Effector memory CD8-positive, alpha-beta T cell (primary cell): ENCODE data around the gene AUH.

Experiments used
- ATAC-seq: fragments of 150-1000 bp; cut with Tn5 transposase; replicated peaks from 2 replicates; pipeline ENCODE4 v1.10.0; 2021; ENCODE audit warnings: mild to moderate bottlenecking, moderate library complexity
- DNase-seq, 3 experiments: peaks; one replicate each; pipeline ENCODE4 v3.0.0; 2021
- H3K27ac Mint-ChIP-seq, 2 donors: one replicate each; pipeline ENCODE4 v1.8.0; 2022; ENCODE audit warnings: mild to moderate bottlenecking in 2 of 2, mixed read lengths in 2 of 2, moderate library complexity in 2 of 2
- H3K27me3 Mint-ChIP-seq, 2 donors: one replicate each; pipeline ENCODE4 v1.8.0; 2022; ENCODE audit warnings: mixed read lengths in 2 of 2
- H3K36me3 Mint-ChIP-seq: one replicate; pipeline ENCODE4 v1.8.0; 2022; ENCODE audit warnings: mild to moderate bottlenecking, moderate library complexity, mixed read lengths; ENCODE audit not compliant: insufficient read depth
- H3K4me1 Mint-ChIP-seq, 2 donors: one replicate each; pipeline ENCODE4 v1.8.0; 2022; ENCODE audit warnings: low read depth in 2 of 2, mixed read lengths in 2 of 2
- H3K4me3 Mint-ChIP-seq, 2 donors: one replicate each; pipeline ENCODE4 v1.8.0; 2022; ENCODE audit warnings: mild to moderate bottlenecking in 2 of 2, mixed read lengths in 2 of 2, moderate library complexity in 2 of 2
- H3K9me3 Mint-ChIP-seq, 2 donors: one replicate each; pipeline ENCODE4 v1.8.0; 2022; ENCODE audit warnings: mixed read lengths in 2 of 2

AUH gene

DNA sequence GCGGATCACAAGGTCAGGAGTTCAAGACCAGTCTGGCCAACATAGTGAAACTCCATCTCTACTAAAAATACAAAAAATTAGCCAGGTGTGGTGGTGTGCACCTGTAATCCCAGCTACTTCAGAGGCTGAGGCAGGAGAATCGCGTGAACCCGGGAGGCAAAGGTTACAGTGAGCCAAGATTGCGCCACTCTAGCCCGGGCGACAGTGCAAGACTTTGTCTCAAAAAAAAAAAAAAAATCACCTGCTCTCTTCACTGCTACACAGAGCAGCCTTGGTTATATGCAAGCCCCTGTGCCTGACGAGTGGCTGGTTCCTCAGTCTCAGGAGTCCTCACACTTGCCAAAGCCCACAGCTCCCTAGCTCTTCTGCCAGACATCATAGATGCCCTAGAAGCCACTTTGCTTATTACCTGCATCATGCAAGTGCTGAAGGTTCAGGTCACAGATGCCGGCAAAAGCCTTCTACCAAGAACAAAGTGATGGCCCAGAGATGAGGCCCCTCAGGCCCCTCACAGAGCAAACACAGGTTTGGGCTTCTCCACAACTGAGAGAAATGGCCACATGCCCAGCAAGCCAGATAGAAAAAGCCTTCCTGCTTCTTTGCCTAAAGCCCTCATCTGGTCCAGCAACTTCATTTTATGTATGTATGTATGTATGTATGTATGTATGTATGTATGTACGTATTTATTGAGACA, 176.4 kb downstream of the AUH start:
- DNase-seq (no peak), ATAC-seq (no peak)
- Mint-ChIP-seq H3K9me3 (no peaks in the 10 kb centered on the region), H3K36me3 (no peaks in the 10 kb centered on the region), H3K4me3 (no peak overlapping the region), H3K27me3 (no peaks in the 10 kb centered on the region), H3K4me1 (peaks cover 9 to 12% of the 10 kb centered on the region in 2 donors), H3K27ac (peak overlapping the region in 1 of 2 donors; percentile 5)

DNA sequence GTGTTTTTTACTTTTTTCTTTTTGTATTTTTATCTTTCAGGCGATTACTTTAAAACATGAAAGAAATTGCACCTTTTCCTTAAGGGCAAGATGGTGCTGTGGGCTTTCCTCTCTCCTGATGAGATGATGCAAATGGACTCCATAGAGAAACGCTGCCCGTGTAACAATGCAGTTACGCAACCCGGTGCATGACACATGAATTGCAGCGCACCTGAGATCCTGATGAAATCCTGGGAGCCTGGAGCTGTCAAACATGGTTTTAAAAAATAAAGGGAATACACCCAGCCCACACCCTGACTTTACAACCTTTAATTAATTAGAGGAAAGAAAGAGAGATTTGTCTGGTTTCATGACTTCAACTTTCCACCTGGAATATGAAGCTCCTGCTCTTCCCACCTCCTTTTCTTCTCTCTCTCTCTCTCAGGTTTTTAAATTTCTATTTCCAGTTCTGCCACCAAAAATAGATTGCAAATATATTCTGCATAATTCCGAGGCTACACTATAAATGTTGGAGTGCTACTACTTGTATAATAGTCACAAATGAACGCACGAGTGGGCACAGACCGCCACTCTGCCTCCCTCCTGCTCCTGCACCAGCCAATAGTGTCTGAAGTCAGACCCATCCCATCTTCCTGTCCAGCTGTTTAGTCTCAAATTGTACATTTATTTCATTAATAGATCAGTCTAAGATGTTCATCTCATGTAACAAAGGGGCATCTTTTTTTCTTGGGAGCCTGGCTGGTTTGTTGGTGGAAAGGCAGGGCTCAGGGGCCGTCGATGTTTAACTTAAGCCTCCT, 179.1 kb downstream of the AUH start:
- Mint-ChIP-seq H3K9me3 (no peaks in the 10 kb centered on the region), H3K36me3 (no peaks in the 10 kb centered on the region), H3K4me1 (peaks cover 15 to 19% of the 10 kb centered on the region in 2 donors), H3K27me3 (no peaks in the 10 kb centered on the region), H3K27ac (no peak overlapping the region), H3K4me3 (no peak overlapping the region)
- no peak for DNase-seq
- ATAC-seq, result no peak

DNA sequence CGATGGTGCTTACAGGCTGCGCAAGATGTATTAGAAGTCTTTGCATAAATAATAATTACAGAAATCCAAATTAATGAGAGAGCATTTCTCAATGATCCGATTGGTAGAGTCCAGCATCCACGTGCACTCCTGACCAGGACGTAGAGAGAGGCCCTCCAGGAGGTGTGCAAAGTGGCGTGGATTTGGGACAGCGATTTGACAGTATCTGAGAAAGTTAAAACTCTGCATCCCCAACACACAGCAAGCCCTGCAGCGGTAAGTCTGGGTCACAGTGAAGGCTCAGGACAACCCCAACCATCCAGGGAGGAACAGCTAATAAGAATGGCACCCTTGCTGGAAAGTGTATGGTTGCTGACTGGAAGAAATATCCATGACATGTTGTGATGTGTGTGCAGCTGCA, 180.2 kb downstream of the AUH start:
- Mint-ChIP-seq H3K9me3 (no peaks in the 10 kb centered on the region), H3K4me1 (peaks cover 15 to 19% of the 10 kb centered on the region in 2 donors), H3K27me3 (no peaks in the 10 kb centered on the region), H3K36me3 (no peaks in the 10 kb centered on the region), H3K27ac (no peak overlapping the region), H3K4me3 (no peak overlapping the region)
- ATAC-seq, result no peak
- DNase-seq, result no peak

GRCh38 chr9:91180930-91181268, 180.8 kb downstream of the AUH start:
- peaks cover 15 to 20% of the 10 kb centered on the region in 2 donors for H3K4me1 Mint-ChIP-seq
- no peak overlapping the region for H3K4me3 Mint-ChIP-seq
- H3K9me3 Mint-ChIP-seq, result no peaks in the 10 kb centered on the region
- ATAC-seq (no peak), DNase-seq (no peak)
- no peak overlapping the region for H3K27ac Mint-ChIP-seq
- no peaks in the 10 kb centered on the region for H3K27me3 Mint-ChIP-seq
- no peaks in the 10 kb centered on the region for H3K36me3 Mint-ChIP-seq

DNA sequence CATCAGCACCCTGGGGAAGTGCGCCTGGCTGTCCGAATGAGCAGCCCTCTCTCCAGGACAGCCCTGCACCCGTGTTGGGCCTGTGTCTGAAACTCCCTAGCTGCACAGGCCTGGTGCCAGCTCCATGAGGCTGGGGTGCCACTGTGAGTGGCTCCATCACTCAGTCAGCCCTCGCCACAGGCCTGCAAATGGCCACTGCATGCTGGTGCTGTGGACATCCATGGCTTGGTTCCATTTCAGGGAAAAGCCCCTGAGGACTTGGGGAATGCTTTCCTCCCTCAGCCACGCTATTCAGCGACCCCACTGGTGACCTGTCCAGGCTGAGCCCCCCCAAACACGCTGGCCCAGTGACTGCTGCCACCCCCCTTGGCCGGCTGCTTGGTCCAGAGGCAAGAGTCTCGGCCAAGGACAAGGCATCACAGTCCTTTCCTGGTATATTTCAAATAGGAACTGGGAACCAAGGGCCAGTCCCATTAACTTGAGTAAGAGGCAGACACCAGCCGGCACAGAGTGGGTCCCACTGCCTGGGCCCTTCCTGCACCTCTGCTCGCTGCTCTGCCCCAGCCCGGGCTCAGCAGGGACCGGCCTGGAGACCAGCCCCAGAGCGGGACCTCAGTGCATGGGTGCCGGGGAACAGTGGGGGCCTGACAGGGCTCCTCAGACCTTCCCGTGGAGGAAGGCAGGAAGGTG, 181.3 kb downstream of the AUH start:
- DNase-seq, result no peak
- ATAC-seq, result no peak
- H3K4me3 Mint-ChIP-seq, result no peak overlapping the region
- H3K4me1 Mint-ChIP-seq, result peaks cover 20 to 21% of the 10 kb centered on the region in 2 donors
- H3K36me3 Mint-ChIP-seq, result no peaks in the 10 kb centered on the region
- H3K27me3 Mint-ChIP-seq, result no peaks in the 10 kb centered on the region
- H3K9me3 Mint-ChIP-seq, result no peaks in the 10 kb centered on the region
- no peak overlapping the region for H3K27ac Mint-ChIP-seq

DNA sequence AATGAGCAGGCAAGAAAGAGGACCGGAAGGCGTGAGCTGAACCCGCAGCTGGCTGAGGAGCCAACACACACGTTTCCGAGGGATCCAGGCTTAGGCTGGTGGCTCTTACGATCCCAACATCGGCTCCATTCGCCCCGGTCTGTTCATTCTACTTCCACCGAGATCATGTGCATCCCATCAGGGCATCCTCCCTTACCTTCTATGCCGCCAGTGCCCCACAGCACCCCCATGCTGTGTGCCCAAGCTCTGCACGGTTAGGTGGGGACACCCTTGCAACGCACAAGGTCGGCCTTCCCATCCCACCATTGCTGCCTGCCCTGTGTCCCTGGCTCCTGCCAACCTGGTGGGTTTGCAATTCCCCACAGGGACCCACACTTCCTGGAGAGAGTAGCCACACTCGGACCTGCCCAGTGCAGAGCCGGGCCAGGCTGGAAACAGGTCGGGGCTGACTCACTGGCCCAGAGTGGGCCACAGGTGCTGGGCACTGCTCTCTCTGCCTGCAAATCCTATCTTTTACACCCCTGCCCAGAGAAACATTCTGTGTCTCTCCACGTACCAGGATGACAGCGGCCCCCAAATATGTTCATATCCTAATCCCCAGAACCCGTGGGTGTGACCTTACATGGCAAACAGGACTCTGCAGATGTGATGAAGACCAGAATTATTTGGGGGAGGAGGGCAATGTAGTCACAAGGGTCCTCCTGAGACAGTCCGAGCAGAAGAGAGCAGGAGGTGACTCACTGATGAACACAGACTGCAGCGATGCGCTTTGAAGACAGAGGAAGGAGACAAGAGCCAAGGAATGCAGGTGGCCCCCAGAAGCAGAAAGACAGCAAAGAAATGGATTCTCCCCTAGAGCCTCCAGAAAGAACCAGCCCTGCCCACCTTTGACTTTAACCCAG, 182.2 kb downstream of the AUH start:
- Mint-ChIP-seq H3K4me3 (no peak overlapping the region), H3K27me3 (no peaks in the 10 kb centered on the region), H3K36me3 (no peaks in the 10 kb centered on the region), H3K9me3 (no peaks in the 10 kb centered on the region), H3K4me1 (peaks cover 25 to 28% of the 10 kb centered on the region in 2 donors), H3K27ac (no peak overlapping the region)
- no peak for DNase-seq
- ATAC-seq, result no peak

GRCh38 chr9:91178281-91179236, 183.2 kb downstream of the AUH start:
- DNase-seq, result no peak
- no peaks in the 10 kb centered on the region for H3K9me3 Mint-ChIP-seq
- no peaks in the 10 kb centered on the region for H3K36me3 Mint-ChIP-seq
- peaks cover 28 to 34% of the 10 kb centered on the region in 2 donors for H3K4me1 Mint-ChIP-seq
- peak overlapping the region; percentile 65 to 68 for H3K4me3 Mint-ChIP-seq
- no peak for ATAC-seq
- H3K27ac Mint-ChIP-seq, result peak overlapping the region; percentile 82 to 87
- H3K27me3 Mint-ChIP-seq, result no peaks in the 10 kb centered on the region

DNA sequence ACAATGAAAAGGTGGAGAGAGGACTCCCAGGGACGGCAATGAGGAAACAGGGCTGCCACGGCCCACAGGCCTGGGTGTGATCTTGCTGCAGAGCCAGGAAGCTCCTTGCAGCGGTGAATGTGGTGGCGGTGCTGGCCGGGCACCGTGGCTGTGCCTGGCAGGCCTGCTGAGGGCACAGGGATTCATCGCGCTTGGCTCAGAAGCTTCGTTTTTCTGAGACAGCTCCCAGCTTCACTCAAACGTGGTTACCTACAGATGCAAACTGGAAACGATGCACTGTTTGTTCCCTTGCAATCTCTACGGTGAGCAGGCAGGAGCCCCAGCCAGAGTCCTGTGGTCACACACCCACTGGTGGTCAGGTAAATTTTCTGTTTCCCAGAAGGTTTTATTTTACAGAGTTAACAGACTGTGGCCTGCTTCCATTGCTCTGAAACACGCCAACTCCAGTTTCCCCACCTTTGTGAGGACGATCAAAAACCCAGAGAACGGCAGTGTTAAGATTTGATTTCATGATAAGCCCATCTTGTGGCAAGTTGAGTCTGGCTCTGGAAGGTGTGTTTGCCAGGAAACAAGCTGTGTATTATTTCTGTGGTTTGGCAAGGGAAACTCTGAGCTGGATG, 183.9 kb downstream of the AUH start:
- H3K4me1 Mint-ChIP-seq, result peaks cover 29 to 34% of the 10 kb centered on the region in 2 donors
- no peak for DNase-seq
- H3K27ac Mint-ChIP-seq, result peak overlapping the region; percentile 82 to 87
- H3K9me3 Mint-ChIP-seq, result no peaks in the 10 kb centered on the region
- no peaks in the 10 kb centered on the region for H3K27me3 Mint-ChIP-seq
- H3K4me3 Mint-ChIP-seq, result peak overlapping the region; percentile 65 to 68
- H3K36me3 Mint-ChIP-seq, result no peaks in the 10 kb centered on the region
- ATAC-seq, result peak; percentile 83

DNA sequence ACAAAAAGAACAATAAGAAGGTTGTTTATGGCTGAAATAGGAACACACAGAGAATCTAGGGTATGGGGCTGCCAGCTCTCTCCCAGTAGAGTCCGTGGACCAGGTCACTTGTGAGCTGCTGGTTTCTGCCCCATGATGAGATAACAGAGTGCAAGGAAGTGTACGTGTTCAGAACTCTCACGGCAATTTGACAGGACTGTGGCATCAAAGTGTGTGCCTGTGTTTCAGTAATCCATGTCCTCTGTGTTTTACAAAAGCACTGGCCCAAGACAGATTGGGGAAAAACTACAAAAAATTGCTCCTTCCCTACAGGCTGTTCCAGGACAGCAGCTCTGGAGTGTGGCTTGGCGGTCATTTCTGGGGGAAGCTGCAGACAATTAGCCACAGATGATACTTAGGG, 184.6 kb downstream of the AUH start:
- peak overlapping the region; percentile 82 to 87 for H3K27ac Mint-ChIP-seq
- H3K4me3 Mint-ChIP-seq, result peak overlapping the region; percentile 65 to 68
- no peak for ATAC-seq
- peaks cover 28 to 34% of the 10 kb centered on the region in 2 donors for H3K4me1 Mint-ChIP-seq
- peaks cover 0 to 5% of the 10 kb centered on the region in 2 donors for H3K9me3 Mint-ChIP-seq
- DNase-seq, result no peak
- H3K27me3 Mint-ChIP-seq, result no peaks in the 10 kb centered on the region
- H3K36me3 Mint-ChIP-seq, result no peaks in the 10 kb centered on the region

GRCh38 chr9:91176426-91176825, 185.3 kb downstream of the AUH start:
- Mint-ChIP-seq H3K4me1 (peaks cover 28 to 34% of the 10 kb centered on the region in 2 donors), H3K4me3 (no peak overlapping the region), H3K9me3 (peaks cover 2 to 11% of the 10 kb centered on the region in 2 donors), H3K36me3 (no peaks in the 10 kb centered on the region), H3K27me3 (no peaks in the 10 kb centered on the region), H3K27ac (peak overlapping the region in 1 of 2 donors; percentile 87)
- no peak for DNase-seq
- no peak for ATAC-seq

DNA sequence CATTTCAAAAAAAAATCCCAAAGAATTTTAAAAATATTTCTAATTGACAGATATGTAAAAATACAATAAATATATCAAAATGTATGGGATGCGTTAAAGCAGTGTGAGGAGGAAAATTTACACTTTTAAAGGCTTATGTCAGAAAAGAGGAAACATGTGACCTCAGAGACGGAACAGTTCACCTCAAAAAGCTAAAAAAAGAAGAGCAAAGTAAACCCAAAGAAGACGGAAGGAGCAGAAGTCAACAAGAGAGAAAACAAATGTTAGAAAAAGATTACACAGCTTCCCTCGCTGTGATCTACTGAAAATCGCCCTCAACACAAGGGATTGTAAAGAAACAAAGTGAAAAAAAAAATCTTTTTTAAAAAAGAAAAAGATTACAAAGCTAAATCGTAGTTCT, 186.9 kb downstream of the AUH start:
- Mint-ChIP-seq H3K27me3 (no peaks in the 10 kb centered on the region), H3K4me3 (peak overlapping the region; percentile 9 to 50), H3K4me1 (peaks cover 28 to 34% of the 10 kb centered on the region in 2 donors), H3K36me3 (no peaks in the 10 kb centered on the region), H3K9me3 (peaks cover 2 to 11% of the 10 kb centered on the region in 2 donors), H3K27ac (peak overlapping the region in 1 of 2 donors; percentile 7)
- peak; percentile 59 for ATAC-seq
- DNase-seq, result no peak

DNA sequence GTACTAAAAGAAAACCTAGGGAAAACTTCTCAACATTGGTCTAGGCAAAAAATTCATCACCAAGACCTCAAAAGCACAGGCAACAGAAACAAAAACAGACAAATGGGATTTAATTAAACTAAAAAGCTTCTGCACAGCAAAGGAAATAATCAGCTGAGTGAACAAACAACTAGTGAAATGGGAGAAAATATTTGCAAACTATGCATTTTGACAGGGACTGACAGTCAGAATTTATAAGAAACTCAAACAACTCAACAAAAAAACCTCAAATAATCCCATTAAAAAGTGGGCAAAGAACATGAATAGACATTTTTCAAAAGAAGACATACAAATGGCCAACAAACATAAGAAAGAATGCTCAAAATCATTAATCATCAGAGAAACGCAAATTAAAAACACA, 189.4 kb downstream of the AUH start:
- Mint-ChIP-seq H3K27ac (no peak overlapping the region), H3K27me3 (no peaks in the 10 kb centered on the region), H3K36me3 (no peaks in the 10 kb centered on the region), H3K4me3 (no peak overlapping the region), H3K4me1 (peaks cover 17 to 26% of the 10 kb centered on the region in 2 donors), H3K9me3 (peaks cover 2 to 11% of the 10 kb centered on the region in 2 donors)
- ATAC-seq, result no peak
- DNase-seq, result no peak
